Fibroblast of peridontal ligament (primary cell): ENCODE measurements around the gene NUDT4.
"Not testable (repeated sequence)": the region's sequence is repeated elsewhere in the genome, so short reads cannot be mapped to it uniquely, and the experiment has no call there.

Source experiments
- DNase-seq: peaks from one replicate; pipeline ENCODE4 v3.0.0-alpha.2; 2010; ENCODE audit errors: extremely low read depth

Gene NUDT4

DNA sequence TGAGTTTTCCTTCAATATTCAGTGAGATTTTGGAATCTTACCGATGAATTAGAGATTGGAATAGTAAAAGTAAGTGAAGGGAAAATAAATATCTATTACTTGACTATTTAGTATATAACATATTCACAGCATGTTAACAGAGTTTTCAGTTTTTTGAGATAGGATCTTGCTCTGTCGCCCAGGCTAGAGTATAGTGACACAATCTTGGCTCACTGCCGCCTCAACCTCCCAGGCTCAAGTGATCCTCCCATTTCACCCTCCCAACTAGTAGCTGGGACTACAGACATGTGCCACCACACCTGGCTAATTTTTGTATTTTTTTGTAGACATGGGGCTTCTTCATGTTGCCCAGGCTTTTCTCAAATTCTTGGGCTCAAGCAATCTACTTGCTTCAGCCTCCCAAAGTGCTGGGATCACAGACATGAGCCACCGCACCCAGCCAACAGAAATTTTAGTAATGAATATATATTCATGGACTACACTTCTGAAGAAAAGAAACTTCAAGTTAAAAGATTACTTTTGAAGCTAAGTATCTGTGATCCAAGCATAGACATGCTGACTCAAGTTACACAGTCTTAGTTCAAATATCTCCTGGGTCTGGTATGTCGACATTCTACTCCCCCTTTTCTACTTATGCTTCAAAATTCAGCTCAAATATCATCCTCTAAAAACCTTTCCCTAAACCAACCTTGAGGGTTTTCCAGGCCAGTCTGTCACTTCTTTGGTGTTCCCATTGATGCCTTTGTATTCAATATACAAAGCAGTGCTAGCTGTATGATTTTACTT is 50.2 kb downstream of the NUDT4 start:
- DNase-seq = peak; percentile 82

- DNase-seq = no peak
These were observed 51.7 kb downstream of the NUDT4 start for GRCh38 chr12:93429448-93429847.

GRCh38 chr12:93429852-93430251 is 52.1 kb downstream of the NUDT4 start:
- DNase-seq = no peak

DNA sequence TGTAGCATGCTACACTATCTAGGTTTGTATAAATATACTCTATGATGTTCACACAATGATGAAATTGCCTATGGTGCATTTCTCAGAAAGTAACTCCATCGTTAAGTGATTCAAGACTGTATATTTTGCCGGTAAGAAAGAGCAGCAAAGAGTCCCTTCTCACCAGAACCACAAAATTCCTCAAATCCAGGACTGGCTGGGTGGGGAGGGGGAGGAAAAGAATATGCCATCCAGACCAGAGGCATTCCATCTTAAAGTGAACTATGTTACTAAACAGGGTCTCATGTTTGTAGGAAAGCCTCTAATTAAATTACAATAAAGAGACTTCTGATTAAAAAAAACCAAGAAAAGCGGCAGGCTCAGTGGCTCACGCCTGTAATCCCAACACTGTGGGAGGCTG is 52.6 kb downstream of the NUDT4 start:
- peak; percentile 42 for DNase-seq

GRCh38 chr12:93432031-93432430 is 54.3 kb downstream of the NUDT4 start:
- DNase-seq = not testable (repeated sequence)

DNA sequence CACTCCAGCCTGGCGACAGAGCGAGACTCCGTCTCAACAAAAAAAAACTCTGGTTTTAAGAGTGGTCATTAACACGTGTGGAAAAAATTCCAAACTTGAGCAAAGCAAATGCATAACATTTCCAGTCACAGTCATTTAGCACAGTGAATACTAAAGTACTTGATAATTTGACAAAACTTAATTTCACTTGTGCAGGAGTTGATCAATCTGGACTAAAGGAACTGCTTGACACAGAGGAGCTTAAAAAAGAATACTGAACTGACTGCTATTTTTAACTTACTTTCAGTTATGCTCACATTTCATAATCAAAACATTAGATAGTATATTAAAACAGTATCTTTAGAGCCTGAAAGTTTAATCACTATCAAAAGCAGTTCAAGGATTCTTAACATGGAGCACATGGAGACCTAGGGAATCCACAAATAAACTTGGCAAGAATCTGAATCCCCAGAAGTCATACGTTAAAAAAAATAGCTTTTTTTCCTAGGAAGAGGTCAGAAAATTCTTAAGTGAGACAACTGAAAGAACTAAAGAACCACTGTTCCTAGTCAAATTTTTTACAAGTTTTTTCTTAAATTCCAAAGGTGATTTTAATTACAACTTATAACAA is 56.6 kb downstream of the NUDT4 start:
- peak; percentile 49 for DNase-seq

GRCh38 chr12:93438266-93439050 is 60.7 kb downstream of the NUDT4 start:
- DNase-seq = no peak

- DNase-seq = peak; percentile 32
These were observed 62.5 kb downstream of the NUDT4 start for GRCh38 chr12:93440043-93440835.

- no peak for DNase-seq
These were observed 63.4 kb downstream of the NUDT4 start for GRCh38 chr12:93441081-93441616.

DNA sequence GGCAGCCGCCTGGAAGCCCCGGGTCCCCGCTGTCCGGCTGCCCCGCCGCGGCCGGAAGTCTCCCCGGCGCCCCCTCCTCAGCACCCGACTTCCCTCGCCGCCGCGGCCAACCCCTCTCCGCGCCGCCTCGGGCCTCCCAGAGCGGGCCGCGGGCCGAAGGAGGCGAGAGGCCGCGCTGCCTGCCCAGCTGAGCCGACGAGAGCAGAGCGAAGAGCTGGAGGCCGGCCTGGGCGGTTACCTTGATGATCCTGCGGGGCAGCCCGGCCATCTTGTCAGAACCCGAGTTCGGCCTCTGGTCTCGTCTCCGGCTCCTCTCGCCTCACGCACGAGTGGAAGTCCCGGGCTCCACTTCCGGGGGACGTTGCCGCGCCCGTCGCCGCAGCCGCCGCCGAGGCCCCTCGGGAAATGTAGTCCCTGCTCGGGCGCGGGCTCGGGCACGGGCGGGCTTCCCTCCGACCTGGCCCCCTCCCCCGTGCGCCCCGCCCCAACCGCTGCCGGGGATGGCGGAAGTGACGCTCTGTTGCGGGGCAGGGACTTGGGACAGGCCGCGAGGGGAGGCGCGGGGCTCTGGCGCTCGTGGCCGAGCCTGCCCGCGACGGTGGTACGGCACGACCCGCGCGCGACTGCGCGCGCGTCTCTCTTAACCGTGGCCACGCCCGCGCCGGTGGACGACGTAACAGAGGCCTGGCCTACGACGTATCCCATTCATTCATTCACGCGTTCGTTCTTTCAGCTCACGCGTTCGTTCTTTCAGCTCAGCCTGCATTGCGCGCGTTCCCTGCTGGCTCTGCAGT is 64.1 kb downstream of the NUDT4 start, which contains the start of gene UBE2N:
TSS of gene UBE2N (minus strand) at position 331 of the 794 bp plus-strand sequence. CDS start at position 268, 63 bp downstream.
- peak; percentile 89 for DNase-seq

DNA sequence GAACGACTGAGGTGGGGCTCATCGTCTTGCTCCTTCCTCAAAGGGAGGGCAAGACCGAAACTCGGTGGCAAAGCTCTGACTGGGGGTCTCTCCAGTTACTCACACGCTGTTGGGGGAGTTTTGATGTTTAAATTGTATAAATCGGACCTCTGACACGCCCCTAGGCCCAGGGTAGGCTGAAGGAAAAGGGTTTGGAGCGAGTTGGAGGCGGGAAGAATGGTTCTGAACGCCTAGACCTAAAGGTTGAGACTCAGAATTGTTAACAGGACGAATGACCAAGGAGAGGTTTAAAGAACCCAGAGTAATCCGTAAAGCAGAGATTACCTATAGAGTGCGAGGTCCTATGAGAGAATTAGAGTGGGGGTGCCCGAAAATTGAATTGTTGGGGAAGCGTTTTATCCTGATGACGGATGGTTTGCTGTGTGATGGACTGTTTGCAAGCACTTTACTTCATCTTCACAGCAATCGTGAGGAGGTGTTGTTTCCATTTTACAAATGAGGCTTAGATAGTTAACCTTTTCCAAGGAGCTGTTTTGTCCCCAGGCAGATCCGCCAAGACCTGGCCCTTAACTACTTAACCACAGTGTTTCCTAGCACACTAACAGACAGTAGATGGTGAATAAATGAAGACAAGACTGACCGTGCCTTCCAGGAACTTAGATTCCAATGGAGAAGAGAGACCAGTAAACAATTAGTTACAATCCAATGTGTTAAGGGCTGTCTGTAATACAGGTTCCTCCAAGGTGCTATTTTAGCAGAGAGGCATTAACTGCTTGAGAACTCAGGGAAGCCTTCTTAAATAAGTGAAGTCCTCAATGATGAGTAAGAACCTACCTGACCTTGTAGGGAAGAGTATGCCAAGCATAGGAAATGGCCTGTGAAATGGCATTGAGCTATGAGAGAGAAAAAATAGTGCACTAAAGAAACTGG is 65.0 kb downstream of the NUDT4 start:
- no peak for DNase-seq

- no peak for DNase-seq
These were observed 65.9 kb downstream of the NUDT4 start for GRCh38 chr12:93443576-93443975.

DNA sequence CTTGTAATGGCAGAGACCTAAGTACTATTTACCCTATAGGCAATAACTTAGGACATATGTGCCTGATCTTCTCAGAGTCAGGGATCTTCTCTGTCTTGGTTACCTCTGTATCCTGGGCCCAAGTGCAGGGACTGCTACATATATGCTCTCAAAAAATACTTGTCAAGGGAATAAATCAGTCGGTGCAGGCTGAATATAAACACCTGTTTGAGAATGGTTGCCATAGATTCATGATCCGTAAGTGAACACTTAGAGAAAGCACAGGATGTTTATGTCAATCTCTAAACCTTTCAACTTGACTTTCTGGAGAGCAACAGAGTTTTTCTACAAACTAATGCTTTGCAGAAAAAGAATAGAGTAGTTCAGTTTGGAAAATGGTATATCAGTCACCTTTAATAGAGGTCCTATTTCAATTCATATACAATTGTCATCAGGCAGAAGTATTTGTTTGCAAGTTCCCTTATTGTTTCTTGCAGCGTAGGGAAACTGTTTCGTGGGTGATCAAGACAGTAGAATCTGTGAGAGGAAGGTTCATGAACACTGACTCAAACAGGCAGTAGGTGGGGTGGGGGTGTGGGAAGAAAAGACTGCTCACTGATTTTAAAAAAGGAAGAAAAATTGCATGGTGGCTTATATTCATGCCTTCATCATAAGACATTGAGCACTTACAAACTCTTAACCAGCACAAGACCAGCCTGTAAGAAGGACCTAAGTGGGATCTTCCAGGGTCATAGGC is 70.0 kb downstream of the NUDT4 start:
- no peak for DNase-seq

GRCh38 chr12:93448796-93449195 is 71.1 kb downstream of the NUDT4 start:
- DNase-seq = no peak

DNA sequence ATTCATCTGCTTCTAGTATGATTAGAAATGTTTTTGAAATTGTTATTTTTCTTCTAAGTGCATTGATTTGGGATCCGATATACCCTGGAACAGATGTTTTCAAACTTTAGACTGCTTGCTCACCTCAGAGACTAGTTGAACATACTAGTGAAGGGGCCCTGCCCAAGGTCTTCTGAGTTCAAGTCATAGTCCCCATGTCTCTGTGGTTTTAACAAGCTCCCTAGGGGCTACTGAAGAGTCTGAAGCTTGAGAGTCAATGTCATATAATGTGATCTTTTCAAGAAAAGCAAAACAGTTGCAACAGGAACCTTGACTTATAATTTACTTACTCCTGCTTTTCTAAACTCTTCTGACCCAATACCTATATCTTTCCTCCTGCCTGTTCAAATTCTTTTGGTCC is 71.6 kb downstream of the NUDT4 start:
- no peak for DNase-seq

GRCh38 chr12:93451423-93452158 is 73.9 kb downstream of the NUDT4 start:
- DNase-seq = no peak

GRCh38 chr12:93453633-93454032 is 75.9 kb downstream of the NUDT4 start:
- DNase-seq = no peak

- no peak for DNase-seq
These were observed 78.4 kb downstream of the NUDT4 start for GRCh38 chr12:93456077-93456476.
